K562 (cell line): Measurements from ENCODE around the gene SLC25A42. TPM values are rescaled to one million over a fixed set of nuclear protein-coding genes. Genes with fewer than 3 reads are reported as not detected.
A peak's percentile ranks its signal among the peaks of the same experiment; 100 is the strongest.

Experiments
- CBFB ChIP-seq: sonication (generic); formaldehyde crosslinking; IDR thresholded peaks from 2 replicates; pipeline ENCODE4 v1.4.0; 2020; ENCODE audit warnings: mild to moderate bottlenecking, missing genetic modification reagents
- CHCHD3 ChIP-seq: fragments of 250-450 bp; sonication (Bioruptor Pico); IDR thresholded peaks from 2 replicates; pipeline ENCODE4 v2.1.2; 2022; ENCODE audit warnings: mild to moderate bottlenecking
- CTBP1 ChIP-seq: fragments of 450-650 bp; IDR thresholded peaks from 2 replicates; pipeline ENCODE4 v1.6.1; 2016; ENCODE audit warnings: borderline replicate concordance
- GATAD2A ChIP-seq: fragments of 450-650 bp; IDR thresholded peaks from 2 replicates; pipeline ENCODE4 v1.6.1; 2017
- GMEB1 ChIP-seq: fragments of 250-450 bp; sonication (Bioruptor Pico); IDR thresholded peaks from 2 replicates; pipeline ENCODE4 v1.4.0; 2020; ENCODE audit warnings: mild to moderate bottlenecking
- HDAC1 ChIP-seq, 2 experiments: fragments of 450-650 bp; IDR thresholded peaks; 2 replicates each; pipeline ENCODE4 v1.6.1; 2016 to 2017; ENCODE audit warnings: inconsistent platforms in 1 of 2, mild to moderate bottlenecking in 1 of 2, moderate library complexity in 1 of 2
- MCM5 ChIP-seq: fragments of 450-650 bp; IDR thresholded peaks from 2 replicates; pipeline ENCODE4 v1.6.1; 2016; ENCODE audit warnings: low read depth
- RAD51 ChIP-seq: fragments of 450-650 bp; IDR thresholded peaks from 2 replicates; pipeline ENCODE4 v1.7.1; 2016; ENCODE audit warnings: low read depth, mild to moderate bottlenecking, borderline replicate concordance
- RREB1 ChIP-seq: fragments of 250-450 bp; sonication (Bioruptor Pico); IDR thresholded peaks from 2 replicates; pipeline ENCODE4 v1.4.0; 2020
- SMAD4 ChIP-seq: fragments of 250-450 bp; sonication (Bioruptor Pico); conservative IDR thresholded peaks from 2 replicates; pipeline ENCODE4 v1.8.0; 2021; ENCODE audit warnings: inconsistent platforms, mild to moderate bottlenecking, moderate library complexity
- SPI1 ChIP-seq: IDR thresholded peaks from 2 replicates; pipeline ENCODE4 v1.6.1; 2011; ENCODE audit warnings: low read depth, low read length, control low read depth, borderline replicate concordance
- TARDBP ChIP-seq: fragments of 450-650 bp; IDR thresholded peaks from 2 replicates; pipeline ENCODE4 v1.6.1; 2016
- TBL1XR1 ChIP-seq, 2 experiments: IDR thresholded peaks; 2 replicates each; pipeline ENCODE4 v1.6.1; 2012; ENCODE audit warnings: improper control_type of control experiment in 2 of 2, low read length in 2 of 2, mild to moderate bottlenecking in 1 of 2
- TEAD2 ChIP-seq: fragments of 450-650 bp; IDR thresholded peaks from 2 replicates; pipeline ENCODE4 v1.6.1; 2016; ENCODE audit warnings: missing genetic modification characterization, control low read depth, missing compliant biosample characterization
- ZBTB17 ChIP-seq: fragments of 450-650 bp; formaldehyde crosslinking; IDR thresholded peaks from 2 replicates; pipeline ENCODE4 v1.4.0; 2020; ENCODE audit warnings: mild to moderate bottlenecking
- ZBTB7A ChIP-seq: IDR thresholded peaks from 2 replicates; pipeline ENCODE4 v1.6.1; 2011; ENCODE audit warnings: low read depth, mild to moderate bottlenecking, low read length, moderate library complexity, borderline replicate concordance; ENCODE audit not compliant: control insufficient read depth
- ZNF175 ChIP-seq: fragments of 200-800 bp; sonication (Bioruptor generic); IDR thresholded peaks from 2 replicates; pipeline ENCODE4 v1.6.1; 2016; ENCODE audit warnings: low read depth, mild to moderate bottlenecking, missing genetic modification characterization, missing compliant biosample characterization
- ZNF253 ChIP-seq: fragments of 250-450 bp; sonication (Bioruptor Pico); conservative IDR thresholded peaks from 2 replicates; pipeline ENCODE4 v1.6.1; 2021; ENCODE audit warnings: mild to moderate bottlenecking
- ZNF395 ChIP-seq: fragments of 200-800 bp; sonication (Bioruptor generic); IDR thresholded peaks from 2 replicates; pipeline ENCODE4 v1.6.1; 2017; ENCODE audit warnings: missing genetic modification characterization, missing compliant biosample characterization
- ZNF41 ChIP-seq: fragments of 250-450 bp; sonication (Bioruptor Pico); conservative IDR thresholded peaks from 2 replicates; pipeline ENCODE4 v1.4.0; 2020; ENCODE audit warnings: mild to moderate bottlenecking
- ZNF431 ChIP-seq: sonication (generic); formaldehyde crosslinking; IDR thresholded peaks from 2 replicates; pipeline ENCODE4 v1.8.0; 2022; ENCODE audit warnings: mild to moderate bottlenecking, missing genetic modification reagents
- polyA plus RNA-seq, 8 experiments: library from polyadenylated mRNA; depleted of rRNA in 4 of 8; stranded (reverse) in 5 of 8; unstranded in 3 of 8; fragments of >200 nt; fragmentation: Nextera tagmentation in 2 of 8; fragmentation: Illumina TruSeq in 1 of 8; extraction: Ambion mirVana in 2 of 8; extraction: Trizol in 1 of 8; gene quantifications; 2 replicates each; pipeline versions ENCODE4 v1.2.1 to v1.2.3, GENCODE V29; 2011 to 2014; ENCODE audit warnings: inconsistent platforms in 1 of 8, missing spikeins in 1 of 8
- total RNA-seq, 7 experiments: library from RNA; depleted of rRNA in 6 of 7; stranded (reverse); fragments of >200 nt in 6 of 7; fragmentation: Illumina TruSeq in 2 of 7; extraction: Trizol in 2 of 7; gene quantifications; 2 replicates each; pipeline versions ENCODE4 v1.2.1 to v1.2.3, GENCODE V29; 2011 to 2021; ENCODE audit warnings: low replicate concordance in 1 of 7

SLC25A42 gene
- total and polyA plus RNA-seq, 9 of the 15 experiments (the other 6 are each of a cell fraction or from before 2014, with no cell fraction given) = 0.59 to 32.2 (median 14.1) TPM

GRCh38 chr19:19138109-19138981 is 74.6 kb downstream of the SLC25A42 start, which contains the start of gene TMEM161A (continued):
- TF ChIP-seq ZBTB7A = peak; percentile 78; the same call in 1 of the 2 replicates
- TF ChIP-seq HDAC1 (IDR thresholded peaks at IDR 0.05) = peak in 1 of 2 experiments; percentile 24; a peak in 1 of 4 replicates
- peak; percentile 74 for TF ChIP-seq ZNF395 (CRISPR knock-in tag)
- TF ChIP-seq CBFB (CRISPR knock-in tag) = no peak
- TF ChIP-seq ZNF253 = no peak
- TF ChIP-seq RREB1 (CRISPR knock-in tag) = no peak
- TF ChIP-seq SPI1 = no peak
- no peak for TF ChIP-seq TEAD2 (tag)
- TF ChIP-seq TBL1XR1 (IDR thresholded peaks at IDR 0.05; ENCODE audit: low read length in 2 of 2) = no peak
- TF ChIP-seq CHCHD3 = no peak
- no peak for TF ChIP-seq ZNF175 (CRISPR knock-in tag)
- no peak for TF ChIP-seq ZBTB17
- TF ChIP-seq TARDBP = no peak
- peak; percentile 42; the same call in 1 of the 2 replicates for TF ChIP-seq GMEB1
- no peak for TF ChIP-seq MCM5
- TF ChIP-seq ZNF431 = no peak
- no peak for TF ChIP-seq GATAD2A
- no peak for TF ChIP-seq CTBP1
- TF ChIP-seq ZNF41 (CRISPR knock-in tag) = no peak
- no peak for TF ChIP-seq RAD51
- TF ChIP-seq SMAD4 (CRISPR knock-in tag) = no peak
